GM23338 (cell line): ENCODE results near the gene CSGALNACT2. TPM values are rescaled to one million over a fixed set of nuclear protein-coding genes. Genes with fewer than 3 reads are reported as not detected.

Source experiments
- ATAC-seq: fragments of 200-7000 bp; cut with Tn5 transposase; 3 replicates; pipeline ENCODE4 v1.9.1; 2020
- DNase-seq: peaks from one replicate; pipeline ENCODE4 v3.0.0-alpha.2; 2015; ENCODE audit warnings: low spot score
- H2AFZ ChIP-seq: fragments of 200-600 bp; sonication (generic); 2 replicates; pipeline ENCODE4 v1.8.0; 2016; ENCODE audit warnings: antibody characterized with exemption, mild to moderate bottlenecking, moderate library complexity
- H3F3A ChIP-seq: fragments of 200-600 bp; sonication (generic); replicated peaks from 2 replicates; pipeline ENCODE4 v1.8.0; 2017; ENCODE audit warnings: antibody characterized with exemption, mixed run types, low read depth
- H3K27ac ChIP-seq: fragments of 200-600 bp; sonication (generic); 2 replicates; pipeline ENCODE4 v1.6.1; 2016; ENCODE audit warnings: low read depth
- H3K27me3 ChIP-seq: fragments of 200-600 bp; sonication (generic); 2 replicates; pipeline ENCODE4 v1.8.0; 2016; ENCODE audit warnings: mild to moderate bottlenecking, mixed run types, moderate library complexity; ENCODE audit not compliant: insufficient read depth
- H3K36me3 ChIP-seq: fragments of 200-600 bp; sonication (generic); 2 replicates; pipeline ENCODE4 v1.8.0; 2016; ENCODE audit warnings: mild to moderate bottlenecking; ENCODE audit not compliant: insufficient read depth
- H3K4me1 ChIP-seq: fragments of 200-600 bp; sonication (generic); 2 replicates; pipeline ENCODE4 v1.8.0; 2016; ENCODE audit warnings: mild to moderate bottlenecking, moderate library complexity; ENCODE audit not compliant: insufficient read depth
- H3K4me2 ChIP-seq: fragments of 200-600 bp; sonication (generic); 2 replicates; pipeline ENCODE4 v1.7.1; 2017; ENCODE audit warnings: mixed run types
- H3K4me3 ChIP-seq: fragments of 200-600 bp; sonication (generic); 2 replicates; pipeline ENCODE4 v1.6.1; 2016; ENCODE audit warnings: mixed run types
- H3K79me2 ChIP-seq: fragments of 200-600 bp; sonication (generic); replicated peaks from 2 replicates; pipeline ENCODE4 v1.8.0; 2017; ENCODE audit warnings: mild to moderate bottlenecking; ENCODE audit not compliant: insufficient read depth
- H3K9me2 ChIP-seq: fragments of 200-600 bp; sonication (generic); 2 replicates; pipeline ENCODE4 v1.8.0; 2017; ENCODE audit not compliant: insufficient read depth
- H4K20me1 ChIP-seq: fragments of 200-600 bp; sonication (generic); replicated peaks from 2 replicates; pipeline ENCODE4 v1.8.0; 2017; ENCODE audit warnings: mild to moderate bottlenecking; ENCODE audit not compliant: insufficient read depth
- H3K27ac Mint-ChIP-seq: 2 replicates; pipeline ENCODE4 v1.8.0; 2020; ENCODE audit warnings: inconsistent platforms, mild to moderate bottlenecking, moderate library complexity, mixed read lengths
- H3K27me3 Mint-ChIP-seq: 3 replicates; pipeline ENCODE4 v1.8.0; 2022; ENCODE audit warnings: low read depth, mild to moderate bottlenecking, moderate library complexity, mixed read lengths, inconsistent platforms; ENCODE audit not compliant: insufficient read depth, poor library complexity
- H3K36me3 Mint-ChIP-seq: 3 replicates; pipeline ENCODE4 v1.8.0; 2021; ENCODE audit warnings: low read depth, mild to moderate bottlenecking, inconsistent platforms, moderate library complexity, mixed read lengths
- H3K4me1 Mint-ChIP-seq: 3 replicates; pipeline ENCODE4 v1.8.0; 2020; ENCODE audit warnings: mild to moderate bottlenecking, inconsistent platforms, mixed read lengths
- H3K4me3 Mint-ChIP-seq: 3 replicates; pipeline ENCODE4 v1.8.0; 2021; ENCODE audit warnings: moderate library complexity, mild to moderate bottlenecking, inconsistent platforms, mixed read lengths
- H3K9me3 Mint-ChIP-seq: 3 replicates; pipeline ENCODE4 v1.8.0; 2020; ENCODE audit warnings: moderate library complexity, mild to moderate bottlenecking, inconsistent platforms, mixed read lengths
- CREB1 ChIP-seq: fragments of 250-450 bp; sonication (Bioruptor Pico); IDR thresholded peaks from 2 replicates; pipeline ENCODE4 v1.5.0; 2020; ENCODE audit warnings: low read depth, mild to moderate bottlenecking, moderate library complexity
- CTCF ChIP-seq, 2 experiments: fragments of 200-600 bp in 1 of 2; sonication (generic) in 1 of 2; conservative IDR thresholded peaks; 2 replicates each; pipeline versions ENCODE4 v1.5.1 to v1.6.1; 2016 to 2017; ENCODE audit warnings: antibody characterized with exemption in 2 of 2, low read depth in 2 of 2, mild to moderate bottlenecking in 2 of 2, moderate library complexity in 1 of 2
- ETS1 ChIP-seq: IDR thresholded peaks from 2 replicates; pipeline ENCODE4 v1.6.1; 2016; ENCODE audit warnings: antibody characterized with exemption
- EZH2phosphoT487 ChIP-seq: fragments of 200-600 bp; sonication (generic); IDR thresholded peaks from one replicate; pipeline ENCODE4 v1.8.1; 2018; ENCODE audit warnings: antibody characterized with exemption; ENCODE audit not compliant: unreplicated experiment
- JUNB ChIP-seq: IDR thresholded peaks from one replicate; pipeline ENCODE4 v1.6.1; 2016; ENCODE audit warnings: antibody characterized with exemption; ENCODE audit not compliant: unreplicated experiment
- NANOG ChIP-seq: IDR thresholded peaks from 2 replicates; pipeline ENCODE4 v1.6.1; 2016; ENCODE audit warnings: antibody characterized with exemption, borderline replicate concordance
- POLR2AphosphoS5 ChIP-seq: IDR thresholded peaks from 2 replicates; pipeline ENCODE4 v1.6.1; 2016; ENCODE audit warnings: antibody characterized with exemption, low read depth
- REST ChIP-seq: IDR thresholded peaks from one replicate; pipeline ENCODE4 v1.6.1; 2018; ENCODE audit warnings: antibody characterized with exemption; ENCODE audit not compliant: unreplicated experiment
- STAT1 ChIP-seq: IDR thresholded peaks from one replicate; pipeline ENCODE4 v1.6.1; 2016; ENCODE audit warnings: antibody characterized with exemption; ENCODE audit not compliant: unreplicated experiment
- ZNF114 ChIP-seq: fragments of 250-450 bp; sonication (Bioruptor Pico); IDR thresholded peaks from 2 replicates; pipeline ENCODE4 v1.5.0; 2020; ENCODE audit warnings: mild to moderate bottlenecking, moderate library complexity
- ZNF331 ChIP-seq: fragments of 250-450 bp; sonication (Bioruptor Pico); IDR thresholded peaks from 2 replicates; pipeline ENCODE4 v1.5.0; 2020; ENCODE audit warnings: low read depth, mild to moderate bottlenecking, moderate library complexity
- polyA plus RNA-seq: library from polyadenylated mRNA; unstranded; fragments of >200 nt; fragmentation: Nextera tagmentation; extraction: Ambion mirVana; gene quantifications from 2 replicates; pipeline ENCODE4 v1.2.1, GENCODE V29; 2016
- total RNA-seq: library from RNA; depleted of rRNA; stranded (reverse); fragments of >200 nt; shearing (Covaris generic); gene quantifications from 2 replicates; pipeline ENCODE4 v1.2.3, GENCODE V29; 2014

Gene CSGALNACT2
- total and polyA plus RNA-seq, 2 experiments from 2014 or later = 3.0 to 4.6 TPM

GRCh38 chr10:43117031-43117776, 21.0 kb upstream of the CSGALNACT2 start:
- Mint-ChIP-seq H3K4me3 (no peak overlapping the region), H3K36me3 (no peaks in the 10 kb centered on the region; the same call in 2 of the 3 replicates), H3K9me3 (no peaks in the 10 kb centered on the region), H3K27ac (no peak overlapping the region), H3K27me3 (peaks cover 3% of the 10 kb centered on the region), H3K4me1 (no peaks in the 10 kb centered on the region)
- Histone ChIP-seq H2AFZ (no peak overlapping the region), H3K27me3 (no peaks in the 10 kb centered on the region), H3K4me2 (no peak overlapping the region), H4K20me1 (no peaks in the 10 kb centered on the region), H3K4me3 (no peak overlapping the region), H3K36me3 (no peaks in the 10 kb centered on the region), H3K4me1 (no peaks in the 10 kb centered on the region), H3F3A (no peaks in the 10 kb centered on the region), H3K27ac (no peak overlapping the region), H3K79me2 (no peaks in the 10 kb centered on the region), H3K9me2 (no peaks in the 10 kb centered on the region)
- DNase-seq = no peak
- TF ChIP-seq JUNB = no peak
- TF ChIP-seq EZH2phosphoT487 = no peak
- no peak for TF ChIP-seq ZNF114 (CRISPR knock-in tag)
- no peak for TF ChIP-seq ZNF331
- TF ChIP-seq REST = no peak
- TF ChIP-seq POLR2AphosphoS5 = no peak
- no peak for ATAC-seq

GRCh38 chr10:43117777-43118583, 20.3 kb upstream of the CSGALNACT2 start:
- DNase-seq (no peak), ATAC-seq (no peak)
- H3K9me3 Mint-ChIP-seq = no peaks in the 10 kb centered on the region
- Histone ChIP-seq H3K79me2 (no peaks in the 10 kb centered on the region), H3F3A (no peaks in the 10 kb centered on the region), H3K36me3 (no peaks in the 10 kb centered on the region), H3K27me3 (no peaks in the 10 kb centered on the region), H3K4me1 (no peaks in the 10 kb centered on the region), H3K27ac (no peak overlapping the region), H3K9me2 (no peaks in the 10 kb centered on the region), H3K4me2 (no peak overlapping the region), H2AFZ (no peak overlapping the region), H4K20me1 (no peaks in the 10 kb centered on the region), H3K4me3 (no peak overlapping the region)
- no peak overlapping the region for H3K27ac Mint-ChIP-seq
- H3K27me3 Mint-ChIP-seq = peaks cover 1% of the 10 kb centered on the region
- no peak overlapping the region for H3K4me3 Mint-ChIP-seq
- no peaks in the 10 kb centered on the region; the same call in 2 of the 3 replicates for H3K36me3 Mint-ChIP-seq
- no peaks in the 10 kb centered on the region for H3K4me1 Mint-ChIP-seq
- TF ChIP-seq POLR2AphosphoS5 (no peak), ZNF114 (CRISPR knock-in tag) (no peak), REST (no peak), EZH2phosphoT487 (no peak), ETS1 (no peak), CTCF (conservative IDR thresholded peaks at IDR 0.05; ENCODE audit: low read depth in 2 of 2) (no peak), STAT1 (no peak), NANOG (no peak), CREB1 (CRISPR knock-in tag) (no peak), ZNF331 (no peak)
